ENCODE data around the gene ENTPD5. TPM values are rescaled to one million over a fixed set of nuclear protein-coding genes. Genes with fewer than 3 reads are reported as not detected.

ENTPD5 gene
- 13.0 and 13.2 TPM in 2 replicates for total RNA-seq

GRCh38 chr14:74018586-74019407 is at the start of gene ENTPD5, which contains the start of gene BBOF1:
ENTPD5 (minus strand) TSS chr14:74019288; CDS start chr14:73988102, 31,186 bp downstream.
BBOF1 (plus strand) TSS chr14:74019349; CDS start chr14:74019479, 130 bp downstream.
- no peak for TF ChIP-seq CTCF (IDR thresholded peaks at IDR 0.05; ENCODE audit: insufficient read depth, low read depth, low read length)
- peak within 1 kb of the TSS; percentile 87 for H3K4me3 ChIP-seq (ENCODE audit: low read depth, low read length)
- DNase-seq (ENCODE audit: low read depth): peak; percentile 86

- peak; percentile 88 for DNase-seq (ENCODE audit: low read depth)
- no peak overlapping the region for H3K4me3 ChIP-seq (ENCODE audit: low read depth, low read length)
- no peak for TF ChIP-seq CTCF (IDR thresholded peaks at IDR 0.05; ENCODE audit: insufficient read depth, low read depth, low read length)
Observed at GRCh38 chr14:74065746-74066575, 46.9 kb upstream of the ENTPD5 start.

- peak; percentile 76 for DNase-seq (ENCODE audit: low read depth)
Observed at GRCh38 chr14:74064883-74065282, 45.8 kb upstream of the ENTPD5 start.

GRCh38 chr14:74064426-74064825 is 45.3 kb upstream of the ENTPD5 start:
- DNase-seq (ENCODE audit: low read depth): no peak
- no peak overlapping the region for H3K4me3 ChIP-seq (ENCODE audit: low read depth, low read length)
- TF ChIP-seq CTCF (IDR thresholded peaks at IDR 0.05; ENCODE audit: insufficient read depth, low read depth, low read length): no peak

More at GRCh38 chr14:74064883-74065282, 45.8 kb upstream of the ENTPD5 start:
- no peak overlapping the region for H3K4me3 ChIP-seq (ENCODE audit: low read depth, low read length)
- TF ChIP-seq CTCF (IDR thresholded peaks at IDR 0.05; ENCODE audit: insufficient read depth, low read depth, low read length): no peak

- DNase-seq (ENCODE audit: low read depth): no peak
- TF ChIP-seq CTCF (IDR thresholded peaks at IDR 0.05; ENCODE audit: insufficient read depth, low read depth, low read length): no peak
Observed at GRCh38 chr14:74062809-74063150, 43.7 kb upstream of the ENTPD5 start.

GRCh38 chr14:74049876-74050495 is 30.9 kb upstream of the ENTPD5 start:
- H3K4me3 ChIP-seq (ENCODE audit: low read depth, low read length): no peak overlapping the region
- DNase-seq (ENCODE audit: low read depth): no peak
- TF ChIP-seq CTCF (IDR thresholded peaks at IDR 0.05; ENCODE audit: insufficient read depth, low read depth, low read length): no peak

More at GRCh38 chr14:74062809-74063150, 43.7 kb upstream of the ENTPD5 start:
- H3K4me3 ChIP-seq (ENCODE audit: low read depth, low read length): no peak overlapping the region

Measured in fibroblast of villous mesenchyme (primary cell).